HL-60 (cell line): ENCODE measurements around the gene PRMT3.

Source experiments
- GABPA ChIP-seq: IDR thresholded peaks from 2 replicates; pipeline ENCODE4 v1.6.1; 2012; ENCODE audit warnings: low read depth
- POLR2AphosphoS5 ChIP-seq: IDR thresholded peaks from 2 replicates; pipeline ENCODE4 v1.6.1; 2012; ENCODE audit warnings: low read depth
- TF ChIP-seq, protein P1 (sequence below): IDR thresholded peaks from one replicate; pipeline ENCODE4 v1.5.1; 2011; ENCODE audit warnings: low read length, control low read depth, inconsistent platforms; ENCODE audit not compliant: insufficient read depth
- TF ChIP-seq, protein P2 (sequence below): IDR thresholded peaks from 2 replicates; pipeline ENCODE4 v1.6.1; 2012; ENCODE audit warnings: low read depth; ENCODE audit not compliant: insufficient replicate concordance

DNA sequence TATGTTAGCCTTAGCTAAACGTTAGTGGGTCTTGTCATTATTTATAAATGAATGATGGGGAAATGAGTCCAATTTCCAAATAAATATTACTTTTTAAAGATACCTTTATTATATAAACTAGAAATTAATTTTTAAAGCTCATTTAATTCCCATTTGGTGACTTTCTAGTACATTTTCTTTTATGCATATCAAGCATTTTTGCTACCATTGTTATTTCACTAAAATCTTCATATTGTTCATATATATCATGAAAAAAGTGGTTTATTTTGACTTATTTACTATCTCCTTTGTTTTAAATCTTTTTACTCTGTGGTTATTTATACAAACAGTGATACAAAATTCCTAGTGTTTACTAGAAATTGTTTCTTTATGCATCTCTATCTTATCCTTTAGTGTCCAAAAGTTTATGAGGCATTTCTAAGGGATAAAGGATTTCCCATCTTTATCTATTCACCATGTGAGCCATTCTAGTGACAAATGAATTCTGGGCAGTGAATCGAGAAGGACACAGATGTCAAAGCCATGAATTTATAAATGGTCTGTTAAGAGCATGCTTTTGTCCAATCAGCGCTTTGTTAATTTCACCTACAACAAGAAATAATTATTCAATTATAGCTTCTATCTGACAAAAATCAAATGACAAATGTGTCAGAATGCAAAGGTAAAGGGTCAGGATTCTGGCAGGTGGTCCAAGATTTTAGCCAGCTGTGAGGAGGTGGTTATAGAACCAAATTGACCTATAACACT lies 70.6 kb downstream of the PRMT3 start:
- TF ChIP-seq, protein P1, sequence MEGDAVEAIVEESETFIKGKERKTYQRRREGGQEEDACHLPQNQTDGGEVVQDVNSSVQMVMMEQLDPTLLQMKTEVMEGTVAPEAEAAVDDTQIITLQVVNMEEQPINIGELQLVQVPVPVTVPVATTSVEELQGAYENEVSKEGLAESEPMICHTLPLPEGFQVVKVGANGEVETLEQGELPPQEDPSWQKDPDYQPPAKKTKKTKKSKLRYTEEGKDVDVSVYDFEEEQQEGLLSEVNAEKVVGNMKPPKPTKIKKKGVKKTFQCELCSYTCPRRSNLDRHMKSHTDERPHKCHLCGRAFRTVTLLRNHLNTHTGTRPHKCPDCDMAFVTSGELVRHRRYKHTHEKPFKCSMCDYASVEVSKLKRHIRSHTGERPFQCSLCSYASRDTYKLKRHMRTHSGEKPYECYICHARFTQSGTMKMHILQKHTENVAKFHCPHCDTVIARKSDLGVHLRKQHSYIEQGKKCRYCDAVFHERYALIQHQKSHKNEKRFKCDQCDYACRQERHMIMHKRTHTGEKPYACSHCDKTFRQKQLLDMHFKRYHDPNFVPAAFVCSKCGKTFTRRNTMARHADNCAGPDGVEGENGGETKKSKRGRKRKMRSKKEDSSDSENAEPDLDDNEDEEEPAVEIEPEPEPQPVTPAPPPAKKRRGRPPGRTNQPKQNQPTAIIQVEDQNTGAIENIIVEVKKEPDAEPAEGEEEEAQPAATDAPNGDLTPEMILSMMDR = no peak
- TF ChIP-seq POLR2AphosphoS5 (no peak), GABPA (no peak)
- TF ChIP-seq, protein P2, sequence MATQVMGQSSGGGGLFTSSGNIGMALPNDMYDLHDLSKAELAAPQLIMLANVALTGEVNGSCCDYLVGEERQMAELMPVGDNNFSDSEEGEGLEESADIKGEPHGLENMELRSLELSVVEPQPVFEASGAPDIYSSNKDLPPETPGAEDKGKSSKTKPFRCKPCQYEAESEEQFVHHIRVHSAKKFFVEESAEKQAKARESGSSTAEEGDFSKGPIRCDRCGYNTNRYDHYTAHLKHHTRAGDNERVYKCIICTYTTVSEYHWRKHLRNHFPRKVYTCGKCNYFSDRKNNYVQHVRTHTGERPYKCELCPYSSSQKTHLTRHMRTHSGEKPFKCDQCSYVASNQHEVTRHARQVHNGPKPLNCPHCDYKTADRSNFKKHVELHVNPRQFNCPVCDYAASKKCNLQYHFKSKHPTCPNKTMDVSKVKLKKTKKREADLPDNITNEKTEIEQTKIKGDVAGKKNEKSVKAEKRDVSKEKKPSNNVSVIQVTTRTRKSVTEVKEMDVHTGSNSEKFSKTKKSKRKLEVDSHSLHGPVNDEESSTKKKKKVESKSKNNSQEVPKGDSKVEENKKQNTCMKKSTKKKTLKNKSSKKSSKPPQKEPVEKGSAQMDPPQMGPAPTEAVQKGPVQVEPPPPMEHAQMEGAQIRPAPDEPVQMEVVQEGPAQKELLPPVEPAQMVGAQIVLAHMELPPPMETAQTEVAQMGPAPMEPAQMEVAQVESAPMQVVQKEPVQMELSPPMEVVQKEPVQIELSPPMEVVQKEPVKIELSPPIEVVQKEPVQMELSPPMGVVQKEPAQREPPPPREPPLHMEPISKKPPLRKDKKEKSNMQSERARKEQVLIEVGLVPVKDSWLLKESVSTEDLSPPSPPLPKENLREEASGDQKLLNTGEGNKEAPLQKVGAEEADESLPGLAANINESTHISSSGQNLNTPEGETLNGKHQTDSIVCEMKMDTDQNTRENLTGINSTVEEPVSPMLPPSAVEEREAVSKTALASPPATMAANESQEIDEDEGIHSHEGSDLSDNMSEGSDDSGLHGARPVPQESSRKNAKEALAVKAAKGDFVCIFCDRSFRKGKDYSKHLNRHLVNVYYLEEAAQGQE = no peak
